WERI-Rb-1 (cell line): ENCODE data around the gene ZNF569.

ENCODE experiments used
- DNase-seq: peaks from one replicate; pipeline ENCODE4 v3.0.0-alpha.2; 2020
- H3K27ac ChIP-seq: fragments of 250-450 bp; sonication (Bioruptor Pico); 2 replicates; pipeline ENCODE4 v1.5.1; 2020; ENCODE audit warnings: mild to moderate bottlenecking, moderate library complexity
- H3K27me3 ChIP-seq: fragments of 250-450 bp; sonication (Bioruptor Pico); 2 replicates; pipeline ENCODE4 v1.5.1; 2021; ENCODE audit warnings: mild to moderate bottlenecking, low read depth, moderate library complexity; ENCODE audit not compliant: insufficient read depth, severe bottlenecking
- H3K36me3 ChIP-seq: fragments of 250-450 bp; sonication (Bioruptor Pico); 2 replicates; pipeline ENCODE4 v1.5.1; 2020; ENCODE audit warnings: mild to moderate bottlenecking, moderate library complexity
- H3K4me3 ChIP-seq: 2 replicates; pipeline ENCODE4 v1.5.1; 2011; ENCODE audit warnings: low read depth, mild to moderate bottlenecking, control low read depth, low read length
- H3K9me3 ChIP-seq: fragments of 250-450 bp; sonication (Bioruptor Pico); 2 replicates; pipeline ENCODE4 v1.5.1; 2021; ENCODE audit warnings: mild to moderate bottlenecking, moderate library complexity; ENCODE audit not compliant: severe bottlenecking
- CTCF ChIP-seq: IDR thresholded peaks from 2 replicates; pipeline ENCODE4 v1.5.1; 2011; ENCODE audit warnings: low read depth, mild to moderate bottlenecking, control low read depth, inconsistent platforms, low read length

The ZNF569 gene

GRCh38 chr19:37466798-37467607 lies at the start of gene ZNF569:
Gene ZNF569 (minus strand): TSS chr19:37467444. CDS start chr19:37444921, 22,523 bp downstream.
- no peak for TF ChIP-seq CTCF
- H3K4me3 ChIP-seq, result peak within 1 kb of the TSS; percentile 84
- DNase-seq, result peak; percentile 92
- H3K9me3 ChIP-seq, result no peaks in the 10 kb centered on the region
- H3K27ac ChIP-seq, result peak within 1 kb of the TSS; percentile 92
- H3K27me3 ChIP-seq, result no peaks in the 10 kb centered on the region
- peaks cover 43% of the 10 kb centered on the region for H3K36me3 ChIP-seq

GRCh38 chr19:37513397-37513796 lies 46.2 kb upstream of the ZNF569 start:
- H3K9me3 ChIP-seq, result no peaks in the 10 kb centered on the region
- H3K27ac ChIP-seq, result no peak overlapping the region
- peaks cover 43% of the 10 kb centered on the region for H3K36me3 ChIP-seq
- no peaks in the 10 kb centered on the region for H3K27me3 ChIP-seq
- no peak overlapping the region for H3K4me3 ChIP-seq
- TF ChIP-seq CTCF, result no peak
- no peak for DNase-seq

GRCh38 chr19:37511821-37512220 lies 44.6 kb upstream of the ZNF569 start:
- Histone ChIP-seq H3K27ac (no peak overlapping the region), H3K36me3 (peaks cover 40% of the 10 kb centered on the region), H3K27me3 (no peaks in the 10 kb centered on the region), H3K4me3 (no peak overlapping the region), H3K9me3 (no peaks in the 10 kb centered on the region)
- TF ChIP-seq CTCF, result no peak
- no peak for DNase-seq

GRCh38 chr19:37511186-37511585 lies 43.9 kb upstream of the ZNF569 start:
- no peaks in the 10 kb centered on the region for H3K27me3 ChIP-seq
- no peaks in the 10 kb centered on the region for H3K9me3 ChIP-seq
- no peak overlapping the region for H3K4me3 ChIP-seq
- no peak for DNase-seq
- no peak overlapping the region for H3K27ac ChIP-seq
- no peak for TF ChIP-seq CTCF
- H3K36me3 ChIP-seq, result peaks cover 40% of the 10 kb centered on the region

- peak overlapping the region; percentile 83 for H3K4me3 ChIP-seq
- H3K9me3 ChIP-seq, result peaks cover 7% of the 10 kb centered on the region
- peak overlapping the region; percentile 99 for H3K27ac ChIP-seq
- no peaks in the 10 kb centered on the region for H3K27me3 ChIP-seq
- no peak for DNase-seq
- no peak for TF ChIP-seq CTCF
- peaks cover 30% of the 10 kb centered on the region for H3K36me3 ChIP-seq
Measured at GRCh38 chr19:37507167-37507464, 39.9 kb upstream of the ZNF569 start.
